Panc1 (cell line): ENCODE results near the gene CCDC15. TPM values are rescaled to one million over a fixed set of nuclear protein-coding genes. Genes with fewer than 3 reads are reported as not detected.

Experiments
- ATAC-seq: fragments of 200-7000 bp; cut with Tn5 transposase; 2 replicates; pipeline ENCODE4 v1.9.1; 2020; ENCODE audit warnings: mild to moderate bottlenecking, moderate library complexity
- BruUV-seq: library from RNA; stranded (reverse); fragments of 400-500 nt; replicated peaks from 2 replicates; lab custom pipeline; 2021; lab: Mats Ljungman, UMichigan
- CTCF ChIA-PET: fragments of 300-600 bp; sonication (Branson Sonifier 250); formaldehyde crosslinking; loops from one replicate; lab custom pipeline; 2022; ENCODE audit warnings: antibody characterized with exemption; lab: Charles Lee
- POLR2A ChIA-PET: fragments of 300-600 bp; sonication (Branson Sonifier 250); formaldehyde crosslinking; loops from one replicate; lab custom pipeline; 2022; ENCODE audit warnings: antibody characterized with exemption; lab: Charles Lee
- DNase-seq: peaks from one replicate; pipeline ENCODE4 v3.0.0-alpha.2; 2010; ENCODE audit warnings: low read depth, low spot score
- H3K27ac ChIP-seq: 2 replicates; pipeline ENCODE4 v1.5.1; 2011; ENCODE audit warnings: mild to moderate bottlenecking, low read length, inconsistent platforms
- H3K27me3 ChIP-seq: fragments of 200-500 bp; sonication (Bioruptor generic); 2 replicates; pipeline ENCODE4 v1.6.0; 2014; ENCODE audit warnings: low read length, inconsistent platforms; ENCODE audit not compliant: control insufficient read depth, insufficient read depth
- H3K36me3 ChIP-seq: fragments of 200-500 bp; sonication (Bioruptor generic); 2 replicates; pipeline ENCODE4 v1.5.1; 2014; ENCODE audit warnings: inconsistent platforms, mild to moderate bottlenecking, low read length, moderate library complexity; ENCODE audit not compliant: control insufficient read depth, insufficient read depth
- H3K4me1 ChIP-seq: 2 replicates; pipeline ENCODE4 v1.5.1; 2011; ENCODE audit warnings: inconsistent platforms, mild to moderate bottlenecking, low read length, moderate library complexity; ENCODE audit not compliant: control insufficient read depth, insufficient read depth
- H3K4me3 ChIP-seq, 2 experiments: 2 replicates each; pipeline ENCODE4 v1.5.1; 2011 to 2012; ENCODE audit warnings: low read depth in 2 of 2, low read length in 2 of 2, mild to moderate bottlenecking in 2 of 2, inconsistent platforms in 1 of 2, moderate library complexity in 1 of 2
- H3K9me3 ChIP-seq: fragments of 200-500 bp; sonication (Bioruptor generic); 2 replicates; pipeline ENCODE4 v1.5.1; 2014; ENCODE audit warnings: low read depth, mild to moderate bottlenecking, inconsistent platforms, low read length, moderate library complexity; ENCODE audit not compliant: control insufficient read depth, insufficient read depth
- POLR2AphosphoS5 ChIP-seq: IDR thresholded peaks from 2 replicates; pipeline ENCODE4 v1.6.1; 2012; ENCODE audit warnings: mild to moderate bottlenecking, low read depth, low read length, moderate library complexity
- SIN3A ChIP-seq: IDR thresholded peaks from 2 replicates; pipeline ENCODE4 v1.6.1; 2012; ENCODE audit warnings: low read depth, mild to moderate bottlenecking, low read length, moderate library complexity, borderline replicate concordance; ENCODE audit not compliant: insufficient read depth
- TCF7L2 ChIP-seq: IDR thresholded peaks from 2 replicates; pipeline ENCODE4 v1.6.1; 2011; ENCODE audit warnings: mild to moderate bottlenecking, low read depth, low read length, inconsistent platforms
- in situ Hi-C: cut with HindIII; loops from 2 replicates; pipeline ENCODE4 v1.10.0; 2016; ENCODE audit warnings: low sequenced_read_pairs, low pct_unique_long_range_greater_than_20kb
- intact Hi-C: fragments of 100-400 bp; cut with micrococcal nuclease; formaldehyde crosslinking; loops from one replicate; pipeline ENCODE4 v1.10.0; 2022; ENCODE audit not compliant: unreplicated experiment
- total RNA-seq: library from RNA; stranded (reverse); gene quantifications from one replicate; pipeline ENCODE4 v1.2.1, GENCODE V29; 2021; ENCODE audit not compliant: unreplicated experiment
- TF ChIP-seq, protein P1 (sequence below), 2 experiments: IDR thresholded peaks; 2 replicates each; pipeline ENCODE4 v1.6.1; 2011 to 2012; ENCODE audit warnings: low read depth in 2 of 2, control low read depth in 1 of 2, low read length in 1 of 2, mild to moderate bottlenecking in 1 of 2, moderate library complexity in 1 of 2; ENCODE audit not compliant: insufficient read depth in 1 of 2
- TF ChIP-seq, protein P2 (sequence below): fragments of 450-650 bp; IDR thresholded peaks from 2 replicates; pipeline ENCODE4 v1.5.1; 2017; ENCODE audit warnings: mild to moderate bottlenecking

CCDC15 gene
- total RNA-seq, 1 experiment from 2014 or later: 2.8 TPM

DNA sequence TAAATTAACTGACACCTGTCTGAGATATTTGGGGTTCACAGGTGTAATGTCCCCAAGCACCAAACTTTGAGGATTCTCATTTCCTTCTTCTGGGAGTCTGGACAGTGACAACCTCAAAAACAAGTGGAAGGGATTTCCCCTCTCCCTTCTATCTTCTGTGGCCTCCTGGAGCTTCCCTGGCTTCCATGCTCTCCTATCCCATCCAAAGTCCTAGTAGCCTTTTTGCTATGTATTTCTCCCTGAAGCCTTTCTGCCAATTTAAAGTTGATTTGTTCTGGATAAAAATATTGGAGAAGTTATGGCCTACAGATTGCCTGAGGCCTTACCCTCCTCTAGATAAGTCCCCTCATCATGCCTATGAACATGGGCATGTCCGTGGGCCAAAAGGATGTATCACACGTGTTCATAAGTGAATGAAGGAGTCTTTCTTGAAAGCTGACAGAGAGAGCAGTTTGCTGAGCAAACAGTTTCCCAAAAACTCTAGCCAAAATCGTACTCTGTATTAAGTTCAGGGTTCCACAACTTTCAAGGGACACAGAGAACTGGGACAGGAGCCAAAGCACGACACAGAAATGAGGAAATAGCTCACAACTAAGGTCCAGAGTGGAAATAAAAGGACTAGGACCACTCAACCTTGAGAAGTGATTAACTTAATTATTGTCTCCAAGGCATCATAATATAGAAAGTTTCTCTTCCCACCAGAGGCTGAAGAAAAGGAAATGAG, 24.9 kb upstream of the CCDC15 start:
- intact Hi-C loops: no loop called here
- CTCF ChIA-PET: no interaction called here
- in situ Hi-C loops: no loop called here
- DNase-seq (no peak), ATAC-seq (no peak)
- no peak overlapping the region for H3K4me3 ChIP-seq
- POLR2A ChIA-PET: no interaction called here
- no peak overlapping the region for H3K27ac ChIP-seq
- H3K36me3 ChIP-seq: no peaks in the 10 kb centered on the region
- BruUV-seq: no TSS peak
- H3K4me1 ChIP-seq: no peaks in the 10 kb centered on the region
- no peaks in the 10 kb centered on the region for H3K9me3 ChIP-seq
- TF ChIP-seq, protein P1, sequence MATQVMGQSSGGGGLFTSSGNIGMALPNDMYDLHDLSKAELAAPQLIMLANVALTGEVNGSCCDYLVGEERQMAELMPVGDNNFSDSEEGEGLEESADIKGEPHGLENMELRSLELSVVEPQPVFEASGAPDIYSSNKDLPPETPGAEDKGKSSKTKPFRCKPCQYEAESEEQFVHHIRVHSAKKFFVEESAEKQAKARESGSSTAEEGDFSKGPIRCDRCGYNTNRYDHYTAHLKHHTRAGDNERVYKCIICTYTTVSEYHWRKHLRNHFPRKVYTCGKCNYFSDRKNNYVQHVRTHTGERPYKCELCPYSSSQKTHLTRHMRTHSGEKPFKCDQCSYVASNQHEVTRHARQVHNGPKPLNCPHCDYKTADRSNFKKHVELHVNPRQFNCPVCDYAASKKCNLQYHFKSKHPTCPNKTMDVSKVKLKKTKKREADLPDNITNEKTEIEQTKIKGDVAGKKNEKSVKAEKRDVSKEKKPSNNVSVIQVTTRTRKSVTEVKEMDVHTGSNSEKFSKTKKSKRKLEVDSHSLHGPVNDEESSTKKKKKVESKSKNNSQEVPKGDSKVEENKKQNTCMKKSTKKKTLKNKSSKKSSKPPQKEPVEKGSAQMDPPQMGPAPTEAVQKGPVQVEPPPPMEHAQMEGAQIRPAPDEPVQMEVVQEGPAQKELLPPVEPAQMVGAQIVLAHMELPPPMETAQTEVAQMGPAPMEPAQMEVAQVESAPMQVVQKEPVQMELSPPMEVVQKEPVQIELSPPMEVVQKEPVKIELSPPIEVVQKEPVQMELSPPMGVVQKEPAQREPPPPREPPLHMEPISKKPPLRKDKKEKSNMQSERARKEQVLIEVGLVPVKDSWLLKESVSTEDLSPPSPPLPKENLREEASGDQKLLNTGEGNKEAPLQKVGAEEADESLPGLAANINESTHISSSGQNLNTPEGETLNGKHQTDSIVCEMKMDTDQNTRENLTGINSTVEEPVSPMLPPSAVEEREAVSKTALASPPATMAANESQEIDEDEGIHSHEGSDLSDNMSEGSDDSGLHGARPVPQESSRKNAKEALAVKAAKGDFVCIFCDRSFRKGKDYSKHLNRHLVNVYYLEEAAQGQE (IDR thresholded peaks at IDR 0.05; ENCODE audit: insufficient read depth in 1 of 2, low read depth in 2 of 2, low read length in 1 of 2): no peak
- TF ChIP-seq, protein P2, sequence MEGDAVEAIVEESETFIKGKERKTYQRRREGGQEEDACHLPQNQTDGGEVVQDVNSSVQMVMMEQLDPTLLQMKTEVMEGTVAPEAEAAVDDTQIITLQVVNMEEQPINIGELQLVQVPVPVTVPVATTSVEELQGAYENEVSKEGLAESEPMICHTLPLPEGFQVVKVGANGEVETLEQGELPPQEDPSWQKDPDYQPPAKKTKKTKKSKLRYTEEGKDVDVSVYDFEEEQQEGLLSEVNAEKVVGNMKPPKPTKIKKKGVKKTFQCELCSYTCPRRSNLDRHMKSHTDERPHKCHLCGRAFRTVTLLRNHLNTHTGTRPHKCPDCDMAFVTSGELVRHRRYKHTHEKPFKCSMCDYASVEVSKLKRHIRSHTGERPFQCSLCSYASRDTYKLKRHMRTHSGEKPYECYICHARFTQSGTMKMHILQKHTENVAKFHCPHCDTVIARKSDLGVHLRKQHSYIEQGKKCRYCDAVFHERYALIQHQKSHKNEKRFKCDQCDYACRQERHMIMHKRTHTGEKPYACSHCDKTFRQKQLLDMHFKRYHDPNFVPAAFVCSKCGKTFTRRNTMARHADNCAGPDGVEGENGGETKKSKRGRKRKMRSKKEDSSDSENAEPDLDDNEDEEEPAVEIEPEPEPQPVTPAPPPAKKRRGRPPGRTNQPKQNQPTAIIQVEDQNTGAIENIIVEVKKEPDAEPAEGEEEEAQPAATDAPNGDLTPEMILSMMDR: no peak
- TF ChIP-seq POLR2AphosphoS5 (no peak), TCF7L2 (no peak), SIN3A (no peak)
- H3K27me3 ChIP-seq: peaks cover 3% of the 10 kb centered on the region; the same call in 1 of the 2 replicates

DNA sequence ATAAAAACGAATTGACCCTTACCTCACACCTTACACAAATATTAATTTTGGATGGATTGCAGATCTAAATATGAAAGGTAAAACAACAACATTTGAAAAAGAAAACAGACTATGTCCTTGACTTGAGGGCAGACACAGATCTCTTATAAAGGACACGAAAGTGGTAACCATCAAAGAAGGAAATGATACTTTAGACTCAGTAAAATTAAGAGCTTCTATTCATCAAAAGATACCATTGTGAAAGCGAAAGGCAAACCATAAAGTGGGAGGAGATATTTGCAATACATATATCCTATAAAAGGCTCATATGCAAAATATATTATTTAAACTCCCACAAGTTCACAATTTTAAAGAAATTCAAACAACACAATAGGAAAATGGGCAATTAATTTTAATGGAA, 23.2 kb upstream of the CCDC15 start:
- peaks cover 3% of the 10 kb centered on the region; the same call in 1 of the 2 replicates for H3K27me3 ChIP-seq
- intact Hi-C loops: no loop called here
- H3K9me3 ChIP-seq: no peaks in the 10 kb centered on the region
- no peaks in the 10 kb centered on the region for H3K4me1 ChIP-seq
- POLR2A ChIA-PET: no interaction called here
- TF ChIP-seq TCF7L2 (no peak), SIN3A (no peak), POLR2AphosphoS5 (no peak)
- TF ChIP-seq, protein P2: no peak
- H3K36me3 ChIP-seq: no peaks in the 10 kb centered on the region
- CTCF ChIA-PET: no interaction called here
- no peak overlapping the region for H3K27ac ChIP-seq
- DNase-seq: no peak
- in situ Hi-C loops: no loop called here
- H3K4me3 ChIP-seq: no peak overlapping the region
- ATAC-seq: no peak
- no TSS peak for BruUV-seq
